ENCODE results near the gene FAM131A. TPM values are rescaled to one million over a fixed set of nuclear protein-coding genes. Genes with fewer than 3 reads are reported as not detected.

FAM131A gene
- total and polyA plus RNA-seq, 9 of the 15 experiments (the other 6 are each of a cell fraction or from before 2014, with no cell fraction given), result 0.48 to 11.1 (median 4.3) TPM

- ATAC-seq, result no peak
- 1% methylated on average over 8 of the region's 8 CpGs for WGBS (ENCODE audit: insufficient coverage, low coverage, missing lambda C conversion rate)
- Histone ChIP-seq H3K4me2 (ENCODE audit: insufficient read depth, low read length) (no peak overlapping the region), H3K9me3 (replicated peaks; ENCODE audit: control insufficient read depth, insufficient read depth, low read depth, low read length) (no peaks in the 10 kb centered on the region), H3K36me3 (ENCODE audit: control insufficient read depth, insufficient read depth, low read length) (no peaks in the 10 kb centered on the region), H2AFZ (ENCODE audit: low read depth, low read length) (no peak overlapping the region), H3K79me2 (ENCODE audit: control insufficient read depth, insufficient read depth, low read length) (no peaks in the 10 kb centered on the region), H3K4me1 (replicated peaks in 1 of 2; ENCODE audit: control insufficient read depth in 2 of 2, insufficient read depth in 2 of 2, low read length in 2 of 2) (peaks cover 0 to 11% of the 10 kb centered on the region in 2 experiments; a peak in 1 of 5 replicates), H3K27ac (ENCODE audit: extremely low read depth, low read depth, low read length) (no peak overlapping the region), H3K9ac (ENCODE audit: insufficient read depth in 1 of 2, low read depth in 2 of 2, low read length in 2 of 2) (0 out of 4 replicates have a peak overlapping the region, but pooled peaks of 1 of the 2 experiments have one; percentile 66), H3K9me1 (ENCODE audit: control insufficient read depth, insufficient read depth, low read length) (no peaks in the 10 kb centered on the region), H3K27me3 (ENCODE audit: control insufficient read depth in 2 of 2, insufficient read depth in 2 of 2, low read length in 2 of 2) (peaks cover 18 to 74% of the 10 kb centered on the region in 2 experiments; a peak in 4 of 5 replicates), H4K20me1 (replicated peaks; ENCODE audit: control insufficient read depth, insufficient read depth, low read length) (peaks cover 5% of the 10 kb centered on the region), H3K4me3 (no peak overlapping the region)
- in situ Hi-C loops (cut with MboI) (no loop called here), intact Hi-C loops (cut with micrococcal nuclease) (loop anchor here (10.0 kb wide), 1 partner anchor 326 kb away; the partner anchor contains the start of gene MAGEF1)
- ChIA-PET CTCF (ENCODE audit: low intra/inter-chr PET ratio) (no interaction called here), POLR2A (interaction anchor here (0.6 to 0.9 kb wide), 4 partner anchors 17 to 777 kb away, joined by 3 to 4 read pairs (median 3); no protein-coding TSS in a partner anchor)
- no TSS peak for BruUV-seq (replicated peaks)
- no peak for FAIRE-seq
- DNase-seq (ENCODE audit: extremely low read depth in 1 of 4, low spot score in 3 of 4), result no peak
- TF ChIP-seq GTF3C2 (IDR thresholded peaks at IDR 0.05; ENCODE audit: borderline replicate concordance, extremely low read depth, insufficient read length) (no peak), KDM1A (IDR thresholded peaks at IDR 0.05) (peak in 1 of 2 experiments; percentile 38; a peak in 2 of 4 replicates)
Observed at GRCh38 chr3:184388164-184388935, 51.0 kb downstream of the FAM131A start.
